ENCODE measurements around the gene NMT2.
"Not testable (repeated sequence)": the region's sequence is repeated elsewhere in the genome, so short reads cannot be mapped to it uniquely, and the experiment has no call there.

The NMT2 gene

GRCh38 chr10:15209827-15210509 lies 41.5 kb upstream of the NMT2 start:
- H3K4me3 ChIP-seq (replicated peaks; ENCODE audit: low read depth, low read length), result no peak overlapping the region
- TF ChIP-seq CTCF (IDR thresholded peaks at IDR 0.05; ENCODE audit: low read length, missing control alignments), result peak; percentile 93
- peak; percentile 81 for DNase-seq (ENCODE audit: low read depth)

GRCh38 chr10:15208221-15208620 lies 39.7 kb upstream of the NMT2 start:
- no peak overlapping the region for H3K4me3 ChIP-seq (replicated peaks; ENCODE audit: low read depth, low read length)
- no peak for TF ChIP-seq CTCF (IDR thresholded peaks at IDR 0.05; ENCODE audit: low read length, missing control alignments)
- DNase-seq (ENCODE audit: low read depth), result no peak

- DNase-seq (ENCODE audit: low read depth); H3K4me3 ChIP-seq (replicated peaks; ENCODE audit: low read depth, low read length): not testable (repeated sequence)
Measured at GRCh38 chr10:15207410-15207809, 38.9 kb upstream of the NMT2 start.

GRCh38 chr10:15202639-15203038 lies 34.1 kb upstream of the NMT2 start:
- TF ChIP-seq CTCF (IDR thresholded peaks at IDR 0.05; ENCODE audit: low read length, missing control alignments), result no peak
- H3K4me3 ChIP-seq (replicated peaks; ENCODE audit: low read depth, low read length), result no peak overlapping the region
- no peak for DNase-seq (ENCODE audit: low read depth)

GRCh38 chr10:15202301-15202621 lies 33.8 kb upstream of the NMT2 start:
- not testable (repeated sequence) for H3K4me3 ChIP-seq (replicated peaks; ENCODE audit: low read depth, low read length); DNase-seq (ENCODE audit: low read depth)

GRCh38 chr10:15201589-15202300 lies 33.3 kb upstream of the NMT2 start:
- H3K4me3 ChIP-seq (replicated peaks; ENCODE audit: low read depth, low read length), result no peak overlapping the region
- no peak for TF ChIP-seq CTCF (IDR thresholded peaks at IDR 0.05; ENCODE audit: low read length, missing control alignments)
- peak; percentile 30 for DNase-seq (ENCODE audit: low read depth)

GRCh38 chr10:15200626-15201025 lies 32.1 kb upstream of the NMT2 start:
- no peak overlapping the region for H3K4me3 ChIP-seq (replicated peaks; ENCODE audit: low read depth, low read length)
- DNase-seq (ENCODE audit: low read depth), result peak; percentile 85
- no peak for TF ChIP-seq CTCF (IDR thresholded peaks at IDR 0.05; ENCODE audit: low read length, missing control alignments)

- TF ChIP-seq CTCF (IDR thresholded peaks at IDR 0.05; ENCODE audit: low read length, missing control alignments), result no peak
- DNase-seq (ENCODE audit: low read depth), result no peak
- H3K4me3 ChIP-seq (replicated peaks; ENCODE audit: low read depth, low read length), result no peak overlapping the region
Measured at GRCh38 chr10:15197911-15198310, 29.4 kb upstream of the NMT2 start.
